Superior temporal gyrus (tissue), 1 donor: Measurements from ENCODE around the gene ANKRD55.
A peak's percentile ranks its signal among the peaks of the same experiment; 100 is the strongest.
"Not testable (repeated sequence)": the region's sequence is repeated elsewhere in the genome, so short reads cannot be mapped to it uniquely, and the experiment has no call there.

Experiments
- DNase-seq: peaks from one replicate; pipeline ENCODE4 v3.0.0-alpha.2; 2016; ENCODE audit errors: extremely low spot score

ANKRD55 gene

DNA sequence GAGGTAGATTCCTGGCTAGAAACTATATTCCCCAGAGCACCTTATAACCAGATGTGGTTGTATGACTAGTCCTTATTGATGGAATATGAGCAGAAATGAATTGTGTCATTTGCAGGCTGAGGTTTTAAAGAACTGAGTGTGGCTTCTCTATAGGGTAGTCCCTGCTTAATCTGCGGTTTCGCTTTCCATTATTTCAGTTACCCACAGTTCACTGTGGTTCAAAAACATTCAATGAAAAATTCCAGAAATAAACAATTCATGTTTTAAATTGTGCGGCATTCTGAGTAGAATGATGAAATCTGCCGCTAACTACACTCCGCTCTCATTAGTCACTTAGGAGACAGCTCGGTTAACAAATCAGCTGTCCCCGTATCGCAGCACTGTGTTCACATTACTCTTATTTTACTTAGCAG, 65.1 kb downstream of the ANKRD55 start:
- no peak for DNase-seq

DNA sequence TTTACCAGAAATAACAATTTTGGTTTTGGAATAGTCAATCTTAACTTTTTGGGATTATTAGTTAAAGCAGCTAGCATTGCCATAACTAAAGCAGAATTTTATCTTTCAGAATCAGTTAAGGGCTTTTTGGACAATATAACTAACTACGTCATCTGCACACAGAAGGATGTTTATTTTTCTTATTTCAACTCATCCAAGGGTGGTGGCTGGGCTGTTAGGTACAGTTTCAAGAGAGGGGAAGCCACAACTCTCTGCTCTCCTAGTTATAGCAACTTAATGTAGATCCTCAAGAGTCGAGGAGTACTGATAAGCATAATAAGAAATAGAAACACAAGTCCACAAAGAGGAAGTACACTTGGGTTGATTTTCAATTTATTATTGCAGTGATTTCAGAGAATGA, 65.6 kb downstream of the ANKRD55 start:
- no peak for DNase-seq

- DNase-seq: no peak
These were observed 66.3 kb downstream of the ANKRD55 start for GRCh38 chr5:56166671-56167385.

GRCh38 chr5:56164376-56164775, 68.8 kb downstream of the ANKRD55 start:
- peak; percentile 82 for DNase-seq

GRCh38 chr5:56161927-56162326, 71.2 kb downstream of the ANKRD55 start:
- DNase-seq: no peak

DNA sequence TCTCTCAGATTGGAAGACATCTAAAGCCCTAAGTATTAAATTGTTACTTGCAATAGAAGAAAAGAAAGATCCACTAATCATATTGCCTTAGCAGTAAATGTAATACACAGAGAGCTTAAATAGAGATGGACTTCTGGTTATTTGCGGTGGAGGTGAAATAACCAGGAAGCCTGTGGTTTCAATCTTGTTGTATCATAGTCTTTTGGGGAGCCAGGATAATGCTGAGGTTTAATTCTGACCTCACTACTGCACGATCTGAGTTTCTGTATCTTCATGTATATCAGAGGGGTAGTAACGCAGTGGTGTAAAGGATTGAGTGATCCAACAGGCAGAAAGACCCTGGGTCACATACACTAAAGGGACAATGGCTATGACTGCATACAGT, 71.7 kb downstream of the ANKRD55 start:
- no peak for DNase-seq

GRCh38 chr5:56160723-56161438, 72.2 kb downstream of the ANKRD55 start:
- DNase-seq: no peak

DNA sequence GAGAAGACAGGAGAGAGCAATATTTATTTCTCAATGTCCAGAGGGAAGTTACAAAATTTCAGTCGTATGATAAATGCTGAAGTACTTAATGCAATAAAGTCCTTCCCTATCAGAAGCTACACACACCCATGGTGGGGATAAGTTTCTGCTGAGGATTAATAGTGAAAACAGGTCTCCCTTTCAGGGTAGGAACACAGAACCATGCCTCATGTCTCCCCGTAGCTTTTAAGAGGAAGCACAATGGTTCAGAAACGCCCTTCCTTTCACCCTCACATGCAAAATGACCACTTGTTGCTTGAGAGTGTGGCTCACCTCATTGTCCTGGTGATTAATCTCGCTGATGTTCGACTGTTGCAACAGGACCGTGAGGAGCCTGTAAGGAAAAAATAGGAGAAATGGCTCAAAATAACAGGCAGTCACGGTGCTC, 73.6 kb downstream of the ANKRD55 start:
- DNase-seq: no peak

DNA sequence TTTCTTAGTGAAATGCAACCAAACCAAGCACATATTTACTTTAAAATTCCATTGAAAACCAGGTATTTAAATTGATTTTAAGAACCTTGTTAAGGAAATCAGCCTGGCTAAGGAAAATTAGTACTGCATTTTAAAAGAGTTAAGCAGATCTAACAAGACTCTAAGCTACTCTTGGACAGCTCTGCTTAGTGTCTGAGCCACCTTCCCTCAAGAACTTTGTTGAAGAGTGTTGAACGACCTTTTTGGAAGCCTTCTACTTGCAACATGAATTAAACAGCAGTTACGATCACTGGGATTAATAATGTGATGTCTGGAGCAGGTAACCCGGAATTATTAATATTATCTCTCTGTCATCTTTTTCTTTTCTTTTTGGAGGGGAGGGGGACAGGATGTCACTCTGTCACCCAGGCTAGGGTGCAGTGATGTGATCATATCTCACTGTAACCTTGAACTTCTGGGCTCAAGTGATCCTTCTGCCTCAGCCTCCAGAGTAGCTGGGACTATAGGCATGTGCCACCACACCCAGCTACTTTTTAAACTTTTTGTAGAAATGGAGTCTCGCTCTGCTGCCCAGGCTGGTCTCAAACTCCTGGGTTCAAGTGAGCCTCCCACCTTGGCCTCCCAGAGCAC, 74.7 kb downstream of the ANKRD55 start:
- no peak for DNase-seq

GRCh38 chr5:56157191-56157621, 75.9 kb downstream of the ANKRD55 start:
- DNase-seq: not testable (repeated sequence)

DNA sequence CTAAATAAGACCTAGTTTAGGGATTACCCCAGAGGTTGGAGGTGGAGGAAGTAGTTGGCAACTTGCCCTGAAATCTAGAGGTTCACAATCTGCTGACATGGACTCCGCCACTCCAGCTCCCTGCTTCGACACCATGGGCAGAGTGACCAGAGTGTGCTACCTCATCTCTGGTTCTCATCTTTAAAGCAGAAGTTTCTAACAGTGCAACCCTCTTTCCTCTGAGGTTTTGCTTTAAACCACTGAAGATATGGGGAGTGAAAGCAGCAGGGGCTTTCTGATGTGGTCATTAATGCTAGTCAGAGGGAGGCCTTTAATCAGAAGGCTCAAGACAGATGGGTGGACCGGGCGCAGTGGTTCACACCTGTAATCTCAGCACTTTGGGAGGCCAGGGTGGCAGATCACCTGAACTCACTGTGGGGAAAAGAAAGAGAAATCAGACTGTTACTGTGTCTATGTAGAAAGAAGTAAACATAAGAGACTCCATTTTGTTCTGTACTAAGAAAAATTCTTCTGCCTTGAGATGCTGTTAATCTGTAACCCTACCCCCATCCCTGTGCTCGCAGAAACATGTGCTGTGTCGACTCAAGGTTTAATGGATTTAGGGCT, 76.4 kb downstream of the ANKRD55 start:
- not testable (repeated sequence) for DNase-seq

DNA sequence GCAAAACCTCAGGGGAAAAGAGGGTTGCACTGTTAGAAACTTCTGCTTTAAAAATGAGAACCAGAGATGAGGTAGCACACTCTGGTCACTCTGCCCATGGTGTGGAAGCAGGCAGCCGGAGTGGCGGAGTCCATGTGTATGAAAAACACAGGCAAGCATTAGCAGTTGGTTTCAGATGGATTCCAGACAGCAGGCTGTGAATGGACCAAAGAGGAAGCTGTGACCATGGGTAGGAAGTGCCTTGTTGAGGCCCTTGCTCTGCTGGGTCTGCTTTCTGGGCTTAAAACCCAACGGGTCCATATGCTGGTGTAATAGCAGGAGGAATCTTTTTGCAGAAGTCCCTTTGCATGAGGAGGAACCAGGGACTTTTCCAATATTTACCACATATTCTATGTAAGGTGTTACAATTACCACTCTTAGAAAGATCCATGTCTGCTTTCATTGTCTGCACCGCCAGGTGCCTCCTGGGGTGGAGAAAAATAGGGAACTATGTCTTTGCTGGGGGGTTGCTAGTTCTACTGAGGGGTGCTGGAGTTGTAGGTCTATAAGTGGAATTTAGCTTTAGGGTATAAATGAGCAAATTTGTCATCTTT, 77.0 kb downstream of the ANKRD55 start:
- DNase-seq: no peak

DNA sequence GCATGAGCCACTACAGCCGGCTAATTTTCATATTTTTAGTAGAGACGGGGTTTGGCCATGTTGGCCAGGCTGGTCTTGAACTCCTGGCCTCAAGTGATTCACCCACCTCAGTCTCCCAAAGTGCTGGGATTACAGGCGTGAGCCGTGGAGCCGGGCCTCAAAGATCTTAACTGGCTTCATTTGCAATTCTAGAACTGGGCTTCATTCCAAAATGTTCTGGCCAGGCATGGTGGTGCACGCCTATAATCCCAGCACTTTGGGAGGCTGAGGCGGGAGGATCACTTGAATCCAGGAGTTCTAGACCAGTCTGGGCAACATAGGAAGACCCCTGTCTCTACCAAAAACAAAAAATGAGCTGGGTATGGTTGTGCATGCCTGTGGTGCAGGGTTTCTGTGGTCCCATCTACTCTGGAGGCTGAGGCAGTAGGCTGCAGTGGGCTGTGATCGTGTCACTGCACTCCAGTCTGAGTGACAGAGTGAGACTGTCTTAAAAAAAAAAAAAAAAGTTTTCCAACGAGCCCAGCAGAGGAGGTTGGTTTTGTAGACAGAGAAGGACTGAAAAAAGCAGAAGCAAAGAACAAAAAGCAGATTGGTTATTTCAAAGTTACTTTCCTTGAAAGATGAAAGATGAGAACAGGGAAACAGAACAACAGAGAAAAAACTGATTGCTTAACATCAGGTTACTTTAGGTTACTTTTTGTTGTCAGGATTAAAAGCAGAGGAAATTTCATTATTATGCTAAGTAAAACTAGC, 78.2 kb downstream of the ANKRD55 start:
- no peak for DNase-seq

- DNase-seq: no peak
These were observed 80.7 kb downstream of the ANKRD55 start for GRCh38 chr5:56152437-56152836.

DNA sequence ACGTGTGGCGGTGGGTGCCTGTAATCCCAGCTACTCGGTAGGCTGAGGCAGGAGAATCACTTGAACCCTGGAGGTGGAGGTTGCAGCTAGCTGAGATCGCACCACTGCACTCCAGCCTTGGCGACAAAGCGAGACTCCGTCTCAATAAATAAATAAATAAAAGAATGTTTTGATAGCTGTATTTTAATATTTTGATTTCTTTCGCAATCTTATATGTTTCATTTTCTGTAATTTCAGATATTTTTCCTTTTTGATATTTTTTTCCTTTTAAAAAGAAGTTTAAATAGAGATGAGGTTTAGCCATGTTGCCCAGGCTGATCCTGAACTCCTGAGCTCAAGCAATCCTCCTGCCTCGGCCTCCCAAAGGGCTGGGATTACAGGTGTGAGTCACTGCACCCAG, 82.4 kb downstream of the ANKRD55 start:
- not testable (repeated sequence) for DNase-seq

DNA sequence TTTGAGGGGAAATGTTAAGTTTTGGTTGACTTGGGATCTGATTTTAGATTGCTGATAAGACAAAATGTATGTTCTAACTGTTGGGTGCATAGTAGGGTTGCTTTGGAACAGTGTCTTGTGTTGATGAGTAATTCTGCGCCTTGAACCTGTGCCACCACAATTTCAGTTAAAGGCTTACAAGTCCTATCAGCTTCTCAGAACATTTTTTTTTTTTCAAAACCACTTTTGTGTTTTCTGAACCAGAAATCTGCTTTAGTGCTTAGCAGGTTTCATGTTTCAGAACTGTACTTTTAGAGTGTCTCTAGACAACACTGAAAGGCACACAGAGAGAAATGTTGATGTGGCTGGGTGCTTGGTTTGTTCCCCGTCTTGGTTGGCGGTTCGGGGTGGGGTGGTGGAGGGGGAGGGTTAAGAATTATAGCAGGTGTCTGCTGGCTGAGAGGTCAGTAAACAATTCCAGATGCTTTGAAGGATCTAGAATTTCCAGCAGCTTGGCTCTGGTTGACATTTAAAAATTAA, 84.6 kb downstream of the ANKRD55 start:
- no peak for DNase-seq

DNA sequence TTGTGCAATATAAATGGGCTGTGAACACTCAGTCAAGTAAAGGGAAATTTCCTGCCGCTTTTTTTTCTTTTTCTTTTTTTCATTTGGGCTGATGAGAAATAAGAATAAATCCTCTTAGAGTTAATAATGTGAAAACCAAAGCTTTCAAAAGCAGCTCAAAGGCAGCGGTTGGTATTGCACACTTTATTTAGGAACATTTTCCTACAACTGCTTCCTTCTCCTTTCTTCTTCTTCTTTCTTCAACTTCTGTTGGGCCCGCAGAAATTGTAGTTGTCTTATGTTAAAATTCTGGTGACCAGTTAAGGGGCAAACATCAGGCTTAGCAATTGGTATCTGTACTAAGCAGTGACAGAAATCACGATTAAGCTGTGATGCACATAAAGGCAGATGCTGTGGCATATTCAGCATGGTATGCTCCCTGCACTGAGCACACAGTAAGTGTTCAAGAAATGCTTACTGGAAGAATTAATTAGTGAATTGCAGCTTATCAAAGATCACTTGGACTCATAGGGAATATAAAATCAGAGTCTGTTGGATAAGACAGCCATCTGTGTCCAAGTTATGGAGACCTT, 85.4 kb downstream of the ANKRD55 start:
- no peak for DNase-seq

DNA sequence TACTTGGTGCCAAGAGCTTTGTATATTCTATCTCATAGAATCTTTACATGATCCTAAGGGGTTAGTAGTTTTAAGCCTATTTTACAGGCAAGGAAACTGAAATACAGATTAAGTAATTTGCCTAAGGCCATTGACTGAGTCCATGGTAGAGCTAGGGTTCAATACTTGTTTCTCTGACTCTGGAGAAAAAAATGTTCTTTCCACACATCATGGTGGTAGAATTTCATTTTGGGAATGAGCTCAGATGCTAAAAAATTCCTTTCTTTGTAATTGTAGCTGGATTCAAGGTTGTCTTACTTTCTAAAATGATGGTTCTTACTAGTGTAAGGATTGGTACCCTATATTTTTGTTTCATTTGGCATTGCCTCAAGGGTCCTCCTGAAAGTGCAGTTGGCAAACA, 86.0 kb downstream of the ANKRD55 start:
- DNase-seq: no peak

- no peak for DNase-seq
These were observed 86.5 kb downstream of the ANKRD55 start for GRCh38 chr5:56146674-56147073.

- no peak for DNase-seq
These were observed 87.6 kb downstream of the ANKRD55 start for GRCh38 chr5:56145511-56145910.

- peak; percentile 3 for DNase-seq
These were observed 88.0 kb downstream of the ANKRD55 start for GRCh38 chr5:56145106-56145505.
